CD4-positive, alpha-beta T cell treated with Interleukin-17A for 4 hours (primary cell): Measurements from ENCODE around the gene VTI1A.
"Not testable (repeated sequence)": the region's sequence is repeated elsewhere in the genome, so short reads cannot be mapped to it uniquely, and the experiment has no call there.

Experiments
- DNase-seq: peaks from one replicate; pipeline ENCODE4 v3.0.0-alpha.2; 2020; ENCODE audit warnings: mixed read lengths

Gene VTI1A

DNA sequence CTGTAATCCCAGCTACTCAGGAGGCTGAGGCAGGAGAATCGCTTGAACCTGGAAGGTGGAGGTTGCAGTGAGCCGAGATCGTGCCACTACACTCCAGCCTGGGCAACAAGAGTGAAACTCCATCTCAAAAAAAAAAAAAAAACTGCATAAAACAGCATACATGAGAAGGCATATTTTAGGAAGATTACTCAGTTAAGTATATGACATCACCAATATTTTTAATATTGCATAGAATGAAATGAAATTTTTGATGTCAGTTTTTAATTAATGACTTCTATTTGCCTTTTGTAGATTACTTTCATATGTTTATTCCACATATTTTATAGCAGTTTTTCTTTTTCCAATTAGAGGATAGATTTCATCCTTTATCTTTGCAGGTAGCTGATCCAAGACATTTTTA is 284.4 kb downstream of the VTI1A start:
- DNase-seq: not testable (repeated sequence)

DNA sequence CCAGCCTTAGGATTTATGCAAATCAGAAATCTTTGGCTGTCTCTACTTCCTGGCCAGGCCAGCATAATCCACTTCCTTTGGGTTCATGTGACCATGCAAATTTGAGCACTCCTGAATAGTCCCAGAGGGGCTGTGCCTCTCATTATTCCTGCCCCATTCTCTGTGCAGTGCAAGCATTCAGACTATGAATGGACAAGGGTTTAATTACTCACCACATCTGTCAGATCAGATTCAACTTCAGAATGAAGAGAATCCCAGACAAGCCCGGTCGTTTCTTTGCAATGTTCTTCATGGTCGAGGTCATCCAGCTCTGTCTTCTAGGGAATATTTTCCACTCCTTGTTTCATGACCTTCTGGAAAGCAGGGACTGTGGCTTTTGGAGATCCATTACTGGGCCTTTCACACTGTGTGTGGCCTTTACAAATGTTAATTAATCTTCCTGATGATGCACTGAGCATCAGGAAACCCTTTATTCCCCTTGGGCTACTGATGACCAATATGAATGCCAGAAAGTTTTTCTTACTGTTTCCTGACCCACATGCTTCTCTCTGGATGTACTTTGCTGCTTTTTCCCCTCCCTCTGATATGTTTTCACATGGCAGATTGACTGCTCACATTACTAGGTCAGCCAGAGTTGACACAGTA is 285.4 kb downstream of the VTI1A start:
- no peak for DNase-seq

- no peak for DNase-seq
These were observed 288.2 kb downstream of the VTI1A start for GRCh38 chr10:112735041-112735695.

GRCh38 chr10:112738606-112739591 is 291.9 kb downstream of the VTI1A start:
- no peak for DNase-seq

DNA sequence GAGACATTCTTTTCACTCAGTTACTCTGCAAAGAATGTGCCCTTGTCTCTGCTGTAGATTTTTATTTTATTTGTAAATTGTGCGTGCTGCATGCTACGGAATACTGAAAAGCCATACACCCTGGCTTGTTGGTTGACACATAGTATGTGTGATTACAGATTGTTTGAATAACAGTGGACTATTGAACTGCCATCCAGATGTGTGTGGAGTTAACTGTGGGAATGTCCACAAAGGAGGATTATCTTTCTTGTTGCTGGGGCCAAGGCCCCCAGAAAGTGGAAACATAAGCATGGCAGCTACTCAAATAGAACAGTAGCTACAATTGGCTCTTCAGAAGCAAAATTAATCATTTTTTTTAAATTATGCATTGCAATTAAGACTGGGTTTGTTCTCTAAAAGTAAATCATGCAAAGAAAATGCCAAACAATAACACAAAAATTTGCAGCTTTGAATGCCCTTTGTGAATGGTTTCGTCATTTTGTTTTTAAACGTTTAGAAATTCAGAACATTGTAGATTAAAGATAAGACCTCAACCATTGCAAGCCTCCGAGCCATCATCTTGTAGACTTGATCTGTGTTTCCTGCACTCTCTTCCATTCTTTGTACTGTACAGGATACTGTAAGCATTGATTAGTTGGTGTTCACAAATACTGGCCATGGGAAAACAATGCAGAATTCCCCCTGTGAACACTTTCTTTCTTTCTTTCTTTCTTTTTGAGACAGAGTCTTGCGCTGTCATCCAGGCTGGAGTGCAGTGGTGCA is 292.8 kb downstream of the VTI1A start:
- DNase-seq: no peak

DNA sequence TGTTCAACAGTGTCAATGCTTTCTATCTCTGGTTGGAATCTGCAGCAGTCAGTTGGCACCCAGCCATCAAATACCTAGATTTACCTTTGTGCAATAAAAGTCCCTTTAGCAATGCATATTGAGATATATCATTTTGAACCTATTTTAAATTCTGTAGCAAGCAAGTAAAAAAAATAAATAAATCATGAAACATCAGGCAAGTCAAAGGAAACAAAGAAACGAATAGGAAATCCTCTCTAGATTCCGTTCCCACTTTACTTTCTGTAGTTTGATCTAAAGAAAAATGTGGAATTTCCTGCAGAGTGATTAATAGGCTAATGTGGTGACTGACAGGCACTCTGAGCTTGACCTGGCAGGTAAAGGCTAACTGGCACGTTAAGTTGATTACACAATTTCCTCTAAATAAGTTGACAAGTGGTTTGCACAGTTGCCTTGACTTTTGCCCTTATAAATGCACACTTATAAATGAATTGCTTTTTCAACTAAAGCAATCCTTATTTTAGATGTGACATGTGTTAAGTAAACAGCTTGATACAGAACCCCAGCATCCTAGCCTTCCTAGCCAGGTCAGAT is 294.9 kb downstream of the VTI1A start:
- no peak for DNase-seq

- no peak for DNase-seq
These were observed 297.4 kb downstream of the VTI1A start for GRCh38 chr10:112744181-112745096.

DNA sequence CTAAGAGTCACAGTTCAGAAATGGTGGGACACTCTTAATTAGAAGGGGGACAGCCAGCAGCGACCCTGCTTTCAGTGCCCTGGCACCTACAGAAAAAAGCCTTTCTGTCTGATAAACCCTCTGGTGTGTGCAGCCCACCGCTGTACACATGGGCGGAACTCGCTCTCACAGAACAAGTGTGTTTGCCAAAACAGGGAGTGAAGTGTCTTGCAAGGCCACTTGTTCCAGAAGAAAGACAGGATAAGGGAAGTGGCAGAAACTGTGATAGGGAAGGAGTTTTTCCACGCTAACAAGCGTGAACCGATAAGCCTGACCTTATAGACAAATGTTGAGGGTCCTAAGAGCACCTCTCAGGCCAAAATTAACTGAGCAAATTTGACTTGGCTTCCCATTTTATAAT is 299.3 kb downstream of the VTI1A start:
- no peak for DNase-seq

- DNase-seq: no peak
These were observed 303.6 kb downstream of the VTI1A start for GRCh38 chr10:112750427-112751167.

DNA sequence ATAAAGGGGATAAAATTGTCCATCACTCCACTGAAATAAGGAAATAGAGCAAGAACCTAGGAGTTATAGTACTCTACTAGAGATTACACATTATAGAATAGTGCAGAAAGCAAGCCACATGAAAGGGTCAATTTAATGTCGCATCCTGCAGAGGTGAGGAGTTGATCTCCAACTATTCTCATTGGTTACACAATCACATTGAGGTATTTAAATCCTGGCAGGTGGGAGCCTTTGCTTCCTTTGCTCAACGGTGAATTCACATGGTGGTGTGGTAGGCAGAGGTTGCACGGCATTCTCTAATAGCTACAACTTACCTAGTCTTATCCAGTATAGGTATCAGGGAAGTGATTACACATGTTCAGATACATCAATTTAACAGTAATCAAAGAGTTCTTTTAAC is 304.6 kb downstream of the VTI1A start:
- no peak for DNase-seq

GRCh38 chr10:112752288-112752687 is 305.3 kb downstream of the VTI1A start:
- no peak for DNase-seq

DNA sequence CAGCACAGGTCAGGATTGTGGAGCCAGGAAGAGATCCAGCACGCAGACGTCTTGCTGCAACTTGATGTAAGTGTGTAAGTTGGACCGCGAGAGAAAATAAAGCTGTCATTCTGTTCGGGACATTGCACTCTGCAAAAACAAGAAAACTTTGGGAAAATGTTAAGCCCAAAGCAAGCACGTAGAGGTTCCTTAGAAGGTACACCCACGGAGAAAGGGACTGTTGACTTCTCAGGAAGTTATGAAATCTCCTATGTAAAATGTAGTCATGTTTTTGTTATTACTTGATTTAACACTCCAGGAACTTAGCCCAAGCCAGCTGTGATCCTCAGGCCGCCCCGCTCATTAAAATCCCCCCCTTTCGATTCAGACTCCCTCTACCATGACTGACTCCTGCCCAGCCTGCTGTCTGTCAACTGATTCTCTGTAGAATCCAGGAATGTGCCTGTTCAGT is 307.0 kb downstream of the VTI1A start:
- no peak for DNase-seq

- no peak for DNase-seq
These were observed 308.6 kb downstream of the VTI1A start for GRCh38 chr10:112755446-112756234.

GRCh38 chr10:112756235-112756527 is 309.2 kb downstream of the VTI1A start:
- DNase-seq: no peak

DNA sequence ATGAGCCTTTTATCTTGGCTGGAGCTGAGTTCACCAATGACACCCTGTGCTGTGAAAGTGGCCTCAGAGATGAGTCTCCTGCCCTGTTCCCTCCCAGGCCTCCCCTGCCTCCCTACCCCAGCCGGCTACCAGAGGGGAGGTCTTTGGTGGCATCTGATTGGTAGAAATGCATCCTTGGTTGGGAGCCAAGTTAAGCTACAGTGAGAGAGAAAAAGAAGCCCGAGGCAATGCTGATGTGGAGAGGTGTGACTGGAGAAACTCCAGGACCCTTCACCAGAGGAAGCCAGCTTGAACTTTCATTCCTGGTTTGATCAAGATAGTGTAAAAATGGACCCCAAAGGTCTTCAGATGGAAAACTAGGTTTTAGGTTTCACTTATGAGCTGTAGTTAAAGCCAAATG is 311.9 kb downstream of the VTI1A start:
- DNase-seq: no peak

GRCh38 chr10:112759496-112759895 is 312.5 kb downstream of the VTI1A start:
- DNase-seq: no peak

DNA sequence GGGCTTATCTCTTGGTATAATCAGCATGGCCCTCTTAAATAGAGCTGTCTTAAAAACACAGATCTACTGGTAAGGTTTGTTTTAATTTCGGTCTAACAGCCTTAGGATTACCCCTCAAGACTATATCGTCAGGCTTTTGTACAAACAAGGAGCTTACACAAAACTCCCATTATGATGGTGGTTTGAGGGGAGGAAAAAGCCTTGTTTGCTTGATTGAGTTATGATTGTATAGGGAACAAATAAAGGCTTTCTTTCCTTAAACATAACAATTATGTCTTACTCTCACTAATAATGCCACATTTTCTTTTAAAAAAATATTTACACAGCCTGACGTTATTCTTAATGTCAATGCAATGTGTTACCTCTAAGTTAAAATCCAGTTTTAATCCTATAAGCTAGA is 314.2 kb downstream of the VTI1A start:
- DNase-seq: no peak

DNA sequence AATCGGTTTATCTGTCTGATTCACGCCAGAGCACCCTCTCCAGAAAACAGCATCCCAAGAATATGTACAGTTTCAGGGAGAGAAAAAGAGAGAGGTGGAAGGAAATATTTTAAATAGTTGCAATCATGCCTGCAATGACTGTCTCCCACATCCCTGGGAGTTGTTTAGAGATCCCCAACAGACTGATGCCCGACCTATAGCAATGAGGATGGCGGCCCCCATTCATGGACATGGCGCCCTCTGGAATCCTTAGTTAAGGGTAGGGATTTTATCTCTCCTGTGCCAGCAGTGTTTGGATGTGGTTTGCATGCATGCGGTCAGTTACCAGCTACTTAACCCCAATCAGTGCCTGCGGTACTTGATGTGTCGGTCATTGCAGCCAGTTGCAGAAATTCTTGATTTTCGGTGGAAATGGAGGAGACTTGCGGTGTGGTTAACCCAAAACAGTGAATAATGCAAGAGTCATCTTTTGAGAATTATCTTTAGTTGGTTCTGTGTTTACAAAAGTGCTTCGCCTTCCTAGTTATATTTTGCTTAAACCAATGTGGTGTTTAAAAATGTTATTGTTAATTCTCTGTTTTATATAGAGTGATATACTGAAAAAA is 317.0 kb downstream of the VTI1A start:
- no peak for DNase-seq

DNA sequence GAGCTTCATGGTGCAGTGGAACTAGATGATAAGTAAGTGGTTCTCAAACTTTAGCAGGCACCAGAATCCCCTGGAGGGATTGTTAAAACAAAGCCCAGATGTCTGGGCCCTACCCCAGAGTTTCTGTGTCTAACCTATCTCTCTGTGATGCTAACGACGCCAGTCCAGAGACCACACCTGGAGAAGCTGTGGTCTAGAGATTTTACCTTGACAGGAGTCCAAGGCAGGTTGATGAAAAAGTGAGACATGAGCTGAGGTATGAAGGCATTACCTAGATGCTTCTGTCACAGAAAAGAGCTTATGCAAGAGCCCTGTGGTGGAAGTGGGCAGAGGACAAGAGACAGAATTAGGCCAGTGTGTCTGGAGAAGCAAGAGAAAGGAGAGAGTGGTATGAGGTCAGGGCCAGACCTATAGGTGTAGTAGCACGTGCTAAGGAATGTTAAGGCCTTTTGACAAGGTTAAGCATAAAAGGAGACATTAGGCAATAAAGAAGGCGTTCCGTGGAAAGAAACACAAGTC is 318.8 kb downstream of the VTI1A start:
- no peak for DNase-seq
